ENCODE results near the gene ARPC2. TPM values are rescaled to one million over a fixed set of nuclear protein-coding genes. Genes with fewer than 3 reads are reported as not detected.

ARPC2 gene
- total and polyA plus RNA-seq, 10 of the 15 experiments (the other 5 are each of a cell fraction or from before 2014, with no cell fraction given), result 440 to 980 (median 709) TPM

DNA sequence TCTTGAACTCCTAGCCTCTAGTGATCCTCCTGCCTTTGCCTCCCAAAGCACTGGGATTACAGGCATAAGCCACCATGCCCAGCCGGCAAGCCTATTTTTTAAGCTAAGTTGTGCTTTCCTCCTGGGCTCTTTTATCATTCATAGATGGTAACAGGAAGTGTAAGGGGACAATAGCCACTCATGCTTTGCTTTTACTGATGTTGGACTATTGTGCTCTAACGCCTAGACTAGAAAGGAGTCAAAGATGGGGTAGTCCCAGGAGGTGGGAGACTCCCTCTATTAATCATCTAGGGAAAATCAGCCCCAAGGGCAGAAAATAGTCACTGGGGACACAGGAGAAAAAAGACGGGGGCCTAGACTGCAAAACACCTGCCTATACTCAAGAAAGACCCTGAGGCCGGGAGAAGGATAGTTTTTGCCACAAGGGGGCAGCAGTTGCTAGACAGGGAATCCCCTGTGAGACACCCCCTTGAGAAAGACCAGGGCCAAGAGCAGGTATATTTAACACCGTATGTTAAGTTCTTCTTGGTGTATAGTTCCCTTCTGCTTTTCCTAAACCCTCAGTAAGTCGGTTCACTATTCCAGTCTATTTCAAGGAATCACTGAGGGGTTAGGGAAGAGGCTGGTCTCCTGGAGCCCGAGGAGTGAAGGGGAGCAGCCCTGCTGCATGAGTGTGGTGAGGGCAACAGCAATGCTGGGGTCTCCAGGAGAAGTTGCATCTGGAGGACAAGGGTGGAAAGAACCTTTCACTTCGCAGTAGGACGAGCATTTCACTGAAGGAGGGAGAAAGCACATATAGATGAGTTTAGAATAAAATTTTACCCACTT, 48.1 kb upstream of the ARPC2 start:
- no peak for TF ChIP-seq SMAD1 (IDR thresholded peaks at IDR 0.05; ENCODE audit: low read depth, partially characterized antibody)
- TF ChIP-seq, protein P1, sequence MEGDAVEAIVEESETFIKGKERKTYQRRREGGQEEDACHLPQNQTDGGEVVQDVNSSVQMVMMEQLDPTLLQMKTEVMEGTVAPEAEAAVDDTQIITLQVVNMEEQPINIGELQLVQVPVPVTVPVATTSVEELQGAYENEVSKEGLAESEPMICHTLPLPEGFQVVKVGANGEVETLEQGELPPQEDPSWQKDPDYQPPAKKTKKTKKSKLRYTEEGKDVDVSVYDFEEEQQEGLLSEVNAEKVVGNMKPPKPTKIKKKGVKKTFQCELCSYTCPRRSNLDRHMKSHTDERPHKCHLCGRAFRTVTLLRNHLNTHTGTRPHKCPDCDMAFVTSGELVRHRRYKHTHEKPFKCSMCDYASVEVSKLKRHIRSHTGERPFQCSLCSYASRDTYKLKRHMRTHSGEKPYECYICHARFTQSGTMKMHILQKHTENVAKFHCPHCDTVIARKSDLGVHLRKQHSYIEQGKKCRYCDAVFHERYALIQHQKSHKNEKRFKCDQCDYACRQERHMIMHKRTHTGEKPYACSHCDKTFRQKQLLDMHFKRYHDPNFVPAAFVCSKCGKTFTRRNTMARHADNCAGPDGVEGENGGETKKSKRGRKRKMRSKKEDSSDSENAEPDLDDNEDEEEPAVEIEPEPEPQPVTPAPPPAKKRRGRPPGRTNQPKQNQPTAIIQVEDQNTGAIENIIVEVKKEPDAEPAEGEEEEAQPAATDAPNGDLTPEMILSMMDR (IDR thresholded peaks at IDR 0.05 in 2 of 3, conservative IDR thresholded peaks at IDR 0.05 in 1 of 3; ENCODE audit: control insufficient read depth in 2 of 3, extremely low read depth in 1 of 3, insufficient read depth in 1 of 3, low read depth in 3 of 3, low read length in 3 of 3), result peak; percentile 58 to 86 (median 70)
- TF ChIP-seq, protein P2, sequence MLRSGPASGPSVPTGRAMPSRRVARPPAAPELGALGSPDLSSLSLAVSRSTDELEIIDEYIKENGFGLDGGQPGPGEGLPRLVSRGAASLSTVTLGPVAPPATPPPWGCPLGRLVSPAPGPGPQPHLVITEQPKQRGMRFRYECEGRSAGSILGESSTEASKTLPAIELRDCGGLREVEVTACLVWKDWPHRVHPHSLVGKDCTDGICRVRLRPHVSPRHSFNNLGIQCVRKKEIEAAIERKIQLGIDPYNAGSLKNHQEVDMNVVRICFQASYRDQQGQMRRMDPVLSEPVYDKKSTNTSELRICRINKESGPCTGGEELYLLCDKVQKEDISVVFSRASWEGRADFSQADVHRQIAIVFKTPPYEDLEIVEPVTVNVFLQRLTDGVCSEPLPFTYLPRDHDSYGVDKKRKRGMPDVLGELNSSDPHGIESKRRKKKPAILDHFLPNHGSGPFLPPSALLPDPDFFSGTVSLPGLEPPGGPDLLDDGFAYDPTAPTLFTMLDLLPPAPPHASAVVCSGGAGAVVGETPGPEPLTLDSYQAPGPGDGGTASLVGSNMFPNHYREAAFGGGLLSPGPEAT (IDR thresholded peaks at IDR 0.05; ENCODE audit: low read depth), result 0 out of 2 replicates have a peak, but pooled peaks have one; percentile 23
- TF ChIP-seq RAD21 (IDR thresholded peaks at IDR 0.05; ENCODE audit: insufficient read depth, low read depth, low read length), result peak; percentile 57
- TF ChIP-seq SMC3 (IDR thresholded peaks at IDR 0.05; ENCODE audit: borderline replicate concordance, low read length), result peak; percentile 24; the same call in 1 of the 2 replicates
- peak; percentile 49 for TF ChIP-seq MEF2B (IDR thresholded peaks at IDR 0.05; ENCODE audit: partially characterized antibody, poor library complexity, severe bottlenecking)
- Histone ChIP-seq H3K9me3 (replicated peaks; ENCODE audit: control insufficient read depth, insufficient read depth, low read length) (no peaks in the 10 kb centered on the region), H3K9ac (ENCODE audit: control insufficient read depth, insufficient read depth, low read length) (no peak overlapping the region), H3K36me3 (ENCODE audit: control insufficient read depth in 2 of 2, insufficient read depth in 2 of 2, low read length in 1 of 2) (no peaks in the 10 kb centered on the region), H3K79me2 (ENCODE audit: control insufficient read depth, insufficient read depth, low read length) (no peaks in the 10 kb centered on the region), H3K27ac (ENCODE audit: control insufficient read depth, insufficient read depth) (no peak overlapping the region), H3K4me2 (ENCODE audit: control insufficient read depth, insufficient read depth) (no peak overlapping the region), H2AFZ (ENCODE audit: control insufficient read depth, low read depth, low read length) (no peak overlapping the region), H3K4me3 (no peak overlapping the region), H3K4me1 (ENCODE audit: control insufficient read depth, insufficient read depth, low read length) (no peaks in the 10 kb centered on the region), H4K20me1 (ENCODE audit: control insufficient read depth, insufficient read depth) (no peaks in the 10 kb centered on the region), H3K27me3 (replicated peaks in 1 of 2; ENCODE audit: control insufficient read depth in 2 of 2, insufficient read depth in 2 of 2, low read length in 1 of 2) (no peaks in the 10 kb centered on the region; a peak in 3 of 4 replicates)
- POLR2A ChIA-PET, result no interaction called here
- intact Hi-C loops (cut with micrococcal nuclease; ENCODE audit: unreplicated experiment) (loop anchor here (5.0 kb wide), 2 partner anchors 88 to 97 kb away; no protein-coding TSS in a partner anchor), in situ Hi-C loops (cut with MboI) (no loop called here)
- RAD21 ChIA-PET (ENCODE audit: unreplicated experiment), result interaction anchor here (0.5 to 1.0 kb wide), 2 partner anchors 85 to 89 kb away, joined by 3 read pairs; no protein-coding TSS in a partner anchor
- DNase-seq (ENCODE audit: low read depth, low spot score) (no peak), ATAC-seq (peak; percentile 98), FAIRE-seq (peak; percentile 75)
- CTCF ChIA-PET, result interaction anchor here (0.6 to 2.5 kb wide), 17 partner anchors 9 to 679 kb away, joined by 3 to 11 read pairs (median 3); no protein-coding TSS in a partner anchor
- SMC1A ChIA-PET (ENCODE audit: uncharacterized antibody, unreplicated experiment), result interaction anchor here (0.8 to 1.5 kb wide), 6 partner anchors 9 to 101 kb away, joined by 3 to 7 read pairs (median 4); partner anchors contain the start of genes AAMP and PNKD
- whole genome bisulfite sequencing (ENCODE audit: insufficient coverage, insufficient replicate concordance, low lambda C conversion rate, missing lambda C conversion rate), result 5% methylated on average over 9 of the region's 9 CpGs
- BruUV-seq (replicated peaks), result no TSS peak

All from GM12878 (cell line).